Panc1 (cell line): ENCODE data around the gene MCMBP. TPM values are rescaled to one million over a fixed set of nuclear protein-coding genes. Genes with fewer than 3 reads are reported as not detected.

Experiments used
- ATAC-seq: fragments of 200-7000 bp; cut with Tn5 transposase; 2 replicates; pipeline ENCODE4 v1.9.1; 2020; ENCODE audit warnings: mild to moderate bottlenecking, moderate library complexity
- BruUV-seq: library from RNA; stranded (reverse); fragments of 400-500 nt; replicated peaks from 2 replicates; lab custom pipeline; 2021; lab: Mats Ljungman, UMichigan
- CTCF ChIA-PET: fragments of 300-600 bp; sonication (Branson Sonifier 250); formaldehyde crosslinking; loops from one replicate; lab custom pipeline; 2022; ENCODE audit warnings: antibody characterized with exemption; lab: Charles Lee
- POLR2A ChIA-PET: fragments of 300-600 bp; sonication (Branson Sonifier 250); formaldehyde crosslinking; loops from one replicate; lab custom pipeline; 2022; ENCODE audit warnings: antibody characterized with exemption; lab: Charles Lee
- DNase-seq: peaks from one replicate; pipeline ENCODE4 v3.0.0-alpha.2; 2010; ENCODE audit warnings: low read depth, low spot score
- H3K27ac ChIP-seq: 2 replicates; pipeline ENCODE4 v1.5.1; 2011; ENCODE audit warnings: mild to moderate bottlenecking, low read length, inconsistent platforms
- H3K27me3 ChIP-seq: fragments of 200-500 bp; sonication (Bioruptor generic); 2 replicates; pipeline ENCODE4 v1.6.0; 2014; ENCODE audit warnings: low read length, inconsistent platforms; ENCODE audit not compliant: control insufficient read depth, insufficient read depth
- H3K36me3 ChIP-seq: fragments of 200-500 bp; sonication (Bioruptor generic); 2 replicates; pipeline ENCODE4 v1.5.1; 2014; ENCODE audit warnings: inconsistent platforms, mild to moderate bottlenecking, low read length, moderate library complexity; ENCODE audit not compliant: control insufficient read depth, insufficient read depth
- H3K4me1 ChIP-seq: 2 replicates; pipeline ENCODE4 v1.5.1; 2011; ENCODE audit warnings: inconsistent platforms, mild to moderate bottlenecking, low read length, moderate library complexity; ENCODE audit not compliant: control insufficient read depth, insufficient read depth
- H3K4me3 ChIP-seq, 2 experiments: 2 replicates each; pipeline ENCODE4 v1.5.1; 2011 to 2012; ENCODE audit warnings: low read depth in 2 of 2, low read length in 2 of 2, mild to moderate bottlenecking in 2 of 2, inconsistent platforms in 1 of 2, moderate library complexity in 1 of 2
- H3K9me3 ChIP-seq: fragments of 200-500 bp; sonication (Bioruptor generic); 2 replicates; pipeline ENCODE4 v1.5.1; 2014; ENCODE audit warnings: low read depth, mild to moderate bottlenecking, inconsistent platforms, low read length, moderate library complexity; ENCODE audit not compliant: control insufficient read depth, insufficient read depth
- CTCF ChIP-seq: fragments of 450-650 bp; IDR thresholded peaks from 2 replicates; pipeline ENCODE4 v1.5.1; 2017; ENCODE audit warnings: mild to moderate bottlenecking
- POLR2AphosphoS5 ChIP-seq: IDR thresholded peaks from 2 replicates; pipeline ENCODE4 v1.6.1; 2012; ENCODE audit warnings: mild to moderate bottlenecking, low read depth, low read length, moderate library complexity
- SIN3A ChIP-seq: IDR thresholded peaks from 2 replicates; pipeline ENCODE4 v1.6.1; 2012; ENCODE audit warnings: low read depth, mild to moderate bottlenecking, low read length, moderate library complexity, borderline replicate concordance; ENCODE audit not compliant: insufficient read depth
- TCF7L2 ChIP-seq: IDR thresholded peaks from 2 replicates; pipeline ENCODE4 v1.6.1; 2011; ENCODE audit warnings: mild to moderate bottlenecking, low read depth, low read length, inconsistent platforms
- in situ Hi-C: cut with HindIII; loops from 2 replicates; pipeline ENCODE4 v1.10.0; 2016; ENCODE audit warnings: low sequenced_read_pairs, low pct_unique_long_range_greater_than_20kb
- intact Hi-C: fragments of 100-400 bp; cut with micrococcal nuclease; formaldehyde crosslinking; loops from one replicate; pipeline ENCODE4 v1.10.0; 2022; ENCODE audit not compliant: unreplicated experiment
- total RNA-seq: library from RNA; stranded (reverse); gene quantifications from one replicate; pipeline ENCODE4 v1.2.1, GENCODE V29; 2021; ENCODE audit not compliant: unreplicated experiment
- TF ChIP-seq, protein P1 (sequence below), 2 experiments: IDR thresholded peaks; 2 replicates each; pipeline ENCODE4 v1.6.1; 2011 to 2012; ENCODE audit warnings: low read depth in 2 of 2, control low read depth in 1 of 2, low read length in 1 of 2, mild to moderate bottlenecking in 1 of 2, moderate library complexity in 1 of 2; ENCODE audit not compliant: insufficient read depth in 1 of 2

The MCMBP gene
- total RNA-seq, 1 experiment from 2014 or later = 94.5 TPM

DNA sequence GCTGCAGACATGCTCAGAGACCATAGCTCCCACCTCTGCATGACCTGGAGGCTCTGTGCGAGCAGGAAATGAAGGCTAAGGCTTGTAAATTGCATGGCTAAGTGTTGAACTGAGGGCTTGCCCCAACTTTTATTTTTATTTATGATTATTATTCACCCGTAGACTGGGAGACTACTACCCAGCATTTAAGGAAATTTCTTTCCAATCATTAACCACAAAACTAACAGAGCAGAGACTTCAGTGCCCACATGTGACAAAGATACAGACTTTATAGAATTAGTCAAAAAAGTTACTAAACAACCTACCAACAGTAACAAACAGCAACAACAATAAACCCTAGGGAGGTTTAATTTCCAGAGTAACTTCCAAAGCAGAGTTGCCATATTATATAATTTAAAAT, 39.7 kb downstream of the MCMBP start:
- BruUV-seq = no TSS peak
- H3K4me1 ChIP-seq = no peaks in the 10 kb centered on the region
- no peak overlapping the region for H3K4me3 ChIP-seq
- DNase-seq (no peak), ATAC-seq (no peak)
- intact Hi-C loops (no loop called here), in situ Hi-C loops (no loop called here)
- peaks cover 71% of the 10 kb centered on the region for H3K36me3 ChIP-seq
- no peak overlapping the region for H3K27ac ChIP-seq
- no peaks in the 10 kb centered on the region for H3K27me3 ChIP-seq
- H3K9me3 ChIP-seq = no peaks in the 10 kb centered on the region
- TF ChIP-seq CTCF (no peak), POLR2AphosphoS5 (no peak)
- TF ChIP-seq, protein P1, sequence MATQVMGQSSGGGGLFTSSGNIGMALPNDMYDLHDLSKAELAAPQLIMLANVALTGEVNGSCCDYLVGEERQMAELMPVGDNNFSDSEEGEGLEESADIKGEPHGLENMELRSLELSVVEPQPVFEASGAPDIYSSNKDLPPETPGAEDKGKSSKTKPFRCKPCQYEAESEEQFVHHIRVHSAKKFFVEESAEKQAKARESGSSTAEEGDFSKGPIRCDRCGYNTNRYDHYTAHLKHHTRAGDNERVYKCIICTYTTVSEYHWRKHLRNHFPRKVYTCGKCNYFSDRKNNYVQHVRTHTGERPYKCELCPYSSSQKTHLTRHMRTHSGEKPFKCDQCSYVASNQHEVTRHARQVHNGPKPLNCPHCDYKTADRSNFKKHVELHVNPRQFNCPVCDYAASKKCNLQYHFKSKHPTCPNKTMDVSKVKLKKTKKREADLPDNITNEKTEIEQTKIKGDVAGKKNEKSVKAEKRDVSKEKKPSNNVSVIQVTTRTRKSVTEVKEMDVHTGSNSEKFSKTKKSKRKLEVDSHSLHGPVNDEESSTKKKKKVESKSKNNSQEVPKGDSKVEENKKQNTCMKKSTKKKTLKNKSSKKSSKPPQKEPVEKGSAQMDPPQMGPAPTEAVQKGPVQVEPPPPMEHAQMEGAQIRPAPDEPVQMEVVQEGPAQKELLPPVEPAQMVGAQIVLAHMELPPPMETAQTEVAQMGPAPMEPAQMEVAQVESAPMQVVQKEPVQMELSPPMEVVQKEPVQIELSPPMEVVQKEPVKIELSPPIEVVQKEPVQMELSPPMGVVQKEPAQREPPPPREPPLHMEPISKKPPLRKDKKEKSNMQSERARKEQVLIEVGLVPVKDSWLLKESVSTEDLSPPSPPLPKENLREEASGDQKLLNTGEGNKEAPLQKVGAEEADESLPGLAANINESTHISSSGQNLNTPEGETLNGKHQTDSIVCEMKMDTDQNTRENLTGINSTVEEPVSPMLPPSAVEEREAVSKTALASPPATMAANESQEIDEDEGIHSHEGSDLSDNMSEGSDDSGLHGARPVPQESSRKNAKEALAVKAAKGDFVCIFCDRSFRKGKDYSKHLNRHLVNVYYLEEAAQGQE (IDR thresholded peaks at IDR 0.05; ENCODE audit: insufficient read depth in 1 of 2, low read depth in 2 of 2, low read length in 1 of 2) = no peak
- ChIA-PET POLR2A (interaction anchor here (0.5 kb wide), 1 partner anchor 291 kb away, joined by 5 read pairs; the partner anchor contains the start of gene RGS10), CTCF (no interaction called here)

- H3K4me3 ChIP-seq = no peak overlapping the region
- TF ChIP-seq TCF7L2 (no peak), SIN3A (no peak), POLR2AphosphoS5 (no peak), CTCF (no peak)
- TF ChIP-seq, protein P1 (IDR thresholded peaks at IDR 0.05; ENCODE audit: insufficient read depth in 1 of 2, low read depth in 2 of 2, low read length in 1 of 2) = no peak
- intact Hi-C loops (no loop called here), in situ Hi-C loops (no loop called here)
- CTCF ChIA-PET = no interaction called here
- no peak overlapping the region for H3K27ac ChIP-seq
- peaks cover 63% of the 10 kb centered on the region for H3K36me3 ChIP-seq
- BruUV-seq = no TSS peak
- DNase-seq (no peak), ATAC-seq (no peak)
- POLR2A ChIA-PET = no interaction called here
- H3K9me3 ChIP-seq = no peaks in the 10 kb centered on the region
- no peaks in the 10 kb centered on the region for H3K4me1 ChIP-seq
- no peaks in the 10 kb centered on the region for H3K27me3 ChIP-seq
Measured at GRCh38 chr10:119831656-119832055, 41.0 kb downstream of the MCMBP start.
